GM18907 (cell line): ENCODE measurements around the gene FANCE.
A peak's percentile ranks its signal among the peaks of the same experiment; 100 is the strongest.

Experiments used
- ATAC-seq: cut with Tn5 transposase; IDR thresholded peaks from one replicate; pipeline ENCODE4 v1.9.1; 2021; ENCODE audit warnings: mild to moderate bottlenecking, moderate library complexity; ENCODE audit not compliant: unreplicated experiment

FANCE gene

DNA sequence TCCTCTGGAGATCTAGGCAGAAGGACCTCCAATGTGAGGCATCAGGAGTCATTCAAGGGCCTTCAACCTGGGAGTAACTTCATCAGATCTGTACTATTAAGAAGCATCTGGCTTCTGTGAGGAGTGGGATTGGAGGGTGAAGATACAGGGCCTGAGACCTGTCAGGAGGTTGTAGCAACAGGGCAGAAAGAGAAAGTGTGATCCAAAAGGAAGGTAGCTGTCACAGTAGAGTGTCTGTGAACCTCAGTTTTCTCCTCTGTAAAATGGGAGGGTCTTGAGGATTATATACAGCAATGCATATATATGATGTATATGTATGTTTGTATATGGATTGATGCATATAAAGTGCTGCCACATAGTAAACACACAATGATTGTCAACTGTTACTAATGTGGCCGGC lies 13.5 kb downstream of the FANCE start:
- ATAC-seq, result no peak

DNA sequence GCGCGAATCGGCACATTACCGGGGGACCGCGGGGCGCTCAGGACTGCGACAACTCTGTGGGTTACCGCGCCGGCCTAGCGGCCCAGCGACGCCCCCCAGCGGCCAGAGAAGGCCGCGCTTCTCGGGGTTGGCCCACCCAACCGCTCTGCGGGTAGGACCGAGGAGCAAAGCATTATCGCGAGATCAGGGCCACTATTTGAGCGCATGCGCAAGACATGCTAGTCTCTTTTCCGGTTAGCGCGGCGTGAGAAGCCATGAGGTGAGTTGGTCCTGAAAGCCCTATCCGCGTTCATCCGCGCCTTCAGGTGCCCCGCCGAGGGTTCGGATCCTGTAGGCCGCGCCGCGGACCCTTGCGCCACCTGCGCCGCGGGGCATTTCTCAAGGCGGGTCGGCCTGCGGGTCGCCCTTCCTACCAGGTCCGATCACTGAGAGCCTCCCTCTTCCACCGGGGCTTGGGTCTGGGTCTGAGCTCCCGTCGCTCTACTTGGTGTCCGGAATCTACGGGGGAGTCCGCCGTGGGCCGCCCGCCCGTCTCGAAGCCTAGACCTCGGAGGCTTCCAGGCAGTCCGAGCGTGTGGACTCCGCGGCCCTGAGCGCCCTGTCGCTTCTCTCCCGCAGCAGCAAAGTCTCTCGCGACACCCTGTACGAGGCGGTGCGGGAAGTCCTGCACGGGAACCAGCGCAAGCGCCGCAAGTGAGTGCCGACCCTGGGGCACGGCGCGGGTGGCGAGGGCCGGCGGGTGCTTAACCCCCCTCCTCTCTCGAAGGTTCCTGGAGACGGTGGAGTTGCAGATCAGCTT lies 16.2 kb downstream of the FANCE start, which contains the start of gene RPL10A:
Gene RPL10A (plus strand): TSS at position 221 of the 799 bp plus-strand sequence. CDS start 34 bp downstream, at position 255.
- peak; percentile 70 for ATAC-seq

DNA sequence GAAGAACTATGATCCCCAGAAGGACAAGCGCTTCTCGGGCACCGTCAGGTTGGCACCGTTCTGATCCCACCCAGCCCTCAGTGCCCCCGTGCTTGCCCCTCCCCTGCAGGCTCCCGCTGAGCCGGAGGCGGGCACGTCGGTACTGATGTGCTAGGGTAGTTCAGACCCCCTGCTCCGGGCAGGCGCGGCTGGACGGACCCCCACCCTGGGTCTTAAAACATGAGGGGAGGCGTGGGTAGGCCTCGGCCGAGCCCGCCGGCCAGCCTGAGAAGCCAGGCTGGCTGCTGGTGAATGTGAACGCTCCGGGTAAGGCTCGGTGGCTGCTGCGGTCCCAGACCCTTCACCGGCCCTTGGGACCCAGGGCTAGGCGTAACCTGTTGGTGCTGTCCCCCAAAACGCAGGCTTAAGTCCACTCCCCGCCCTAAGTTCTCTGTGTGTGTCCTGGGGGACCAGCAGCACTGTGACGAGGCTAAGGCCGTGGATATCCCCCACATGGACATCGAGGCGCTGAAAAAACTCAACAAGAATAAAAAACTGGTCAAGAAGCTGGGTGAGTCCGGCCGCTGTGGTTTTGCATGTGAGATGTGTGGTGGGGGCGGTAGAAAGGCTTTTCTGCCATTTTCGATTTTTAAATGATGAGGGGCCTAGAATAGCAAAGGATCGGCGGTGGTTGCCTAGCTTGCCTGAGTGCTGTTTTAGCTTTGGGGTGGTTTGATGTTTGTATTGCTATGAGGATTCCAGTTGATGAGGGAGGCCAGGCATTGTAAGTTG lies 17.0 kb downstream of the FANCE start:
- ATAC-seq, result peak; percentile 11

DNA sequence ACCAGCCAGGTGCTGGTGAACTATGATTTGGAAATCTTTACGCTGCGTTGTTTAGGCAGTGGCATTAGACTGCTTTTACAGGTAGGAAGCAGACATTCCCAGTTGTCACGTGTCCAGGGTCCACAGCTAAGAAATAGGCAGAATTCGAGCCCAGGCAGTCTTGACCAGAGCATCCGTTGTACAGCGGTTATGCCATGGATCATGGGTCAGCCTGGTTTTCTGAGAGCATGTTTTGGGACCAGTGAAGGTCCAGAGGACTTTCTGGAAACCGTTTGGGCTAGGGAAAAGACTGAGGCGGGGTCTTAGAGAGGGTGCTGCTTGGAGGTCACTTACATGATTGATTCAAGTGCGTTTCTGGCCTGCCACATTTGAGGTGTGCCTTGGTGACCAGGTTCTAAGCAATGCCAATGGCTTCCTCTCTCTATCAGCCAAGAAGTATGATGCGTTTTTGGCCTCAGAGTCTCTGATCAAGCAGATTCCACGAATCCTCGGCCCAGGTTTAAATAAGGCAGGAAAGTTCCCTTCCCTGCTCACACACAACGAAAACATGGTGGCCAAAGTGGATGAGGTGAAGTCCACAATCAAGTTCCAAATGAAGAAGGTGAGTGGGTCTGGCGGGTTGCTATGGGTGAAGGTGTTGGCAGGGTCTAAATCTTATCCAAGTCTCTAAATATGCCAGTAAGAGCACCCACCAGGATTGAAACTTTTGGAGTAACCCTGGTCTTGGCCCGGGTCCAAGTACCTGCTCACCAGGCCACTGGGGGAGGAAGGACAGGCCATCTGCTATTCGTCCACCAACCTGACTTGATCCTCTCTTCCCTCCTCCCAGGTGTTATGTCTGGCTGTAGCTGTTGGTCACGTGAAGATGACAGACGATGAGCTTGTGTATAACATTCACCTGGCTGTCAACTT lies 17.9 kb downstream of the FANCE start:
- ATAC-seq, result no peak

DNA sequence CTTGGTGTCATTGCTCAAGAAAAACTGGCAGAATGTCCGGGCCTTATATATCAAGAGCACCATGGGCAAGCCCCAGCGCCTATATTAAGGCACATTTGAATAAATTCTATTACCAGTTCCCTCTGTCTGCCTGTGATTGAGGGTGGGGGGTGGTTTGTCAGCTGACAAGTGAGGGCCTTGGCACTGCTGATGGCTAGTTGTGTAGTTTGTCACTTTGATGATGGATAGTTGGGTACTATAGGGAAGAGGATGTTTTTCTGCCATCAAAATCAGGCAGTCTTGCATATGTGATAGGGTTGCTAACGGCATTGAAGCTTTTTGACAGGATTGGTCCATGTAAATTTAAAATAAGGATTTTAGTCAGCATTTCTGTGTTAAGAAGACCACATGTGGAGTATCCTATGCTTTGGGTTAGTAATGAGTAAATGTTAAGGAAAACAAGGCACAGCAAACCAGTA lies 18.6 kb downstream of the FANCE start:
- no peak for ATAC-seq

DNA sequence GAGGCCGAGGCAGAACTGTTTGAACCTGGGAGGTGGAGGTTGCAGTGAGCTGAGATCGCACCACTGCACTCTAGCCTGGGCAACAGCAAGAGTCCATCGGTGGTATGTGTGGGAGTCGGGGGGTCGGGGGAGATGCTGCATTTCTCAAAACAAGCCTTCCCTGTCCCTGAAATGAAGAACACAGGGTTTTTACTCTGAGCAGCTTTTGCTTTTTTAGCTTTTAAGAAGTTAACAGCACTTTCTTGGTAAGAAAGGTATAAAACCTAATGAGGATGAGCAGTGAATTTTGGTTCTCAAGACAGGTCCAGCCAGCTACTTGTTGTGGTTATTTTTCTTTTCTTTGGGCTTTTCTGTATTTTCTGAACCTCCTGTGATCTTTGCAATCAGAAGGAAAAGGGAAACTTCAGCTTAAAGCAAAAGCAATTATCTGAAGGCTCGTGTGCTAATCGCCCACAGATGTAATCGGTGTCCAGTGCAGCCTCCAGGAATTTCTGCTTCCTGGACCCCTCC lies 19.8 kb downstream of the FANCE start:
- no peak for ATAC-seq

DNA sequence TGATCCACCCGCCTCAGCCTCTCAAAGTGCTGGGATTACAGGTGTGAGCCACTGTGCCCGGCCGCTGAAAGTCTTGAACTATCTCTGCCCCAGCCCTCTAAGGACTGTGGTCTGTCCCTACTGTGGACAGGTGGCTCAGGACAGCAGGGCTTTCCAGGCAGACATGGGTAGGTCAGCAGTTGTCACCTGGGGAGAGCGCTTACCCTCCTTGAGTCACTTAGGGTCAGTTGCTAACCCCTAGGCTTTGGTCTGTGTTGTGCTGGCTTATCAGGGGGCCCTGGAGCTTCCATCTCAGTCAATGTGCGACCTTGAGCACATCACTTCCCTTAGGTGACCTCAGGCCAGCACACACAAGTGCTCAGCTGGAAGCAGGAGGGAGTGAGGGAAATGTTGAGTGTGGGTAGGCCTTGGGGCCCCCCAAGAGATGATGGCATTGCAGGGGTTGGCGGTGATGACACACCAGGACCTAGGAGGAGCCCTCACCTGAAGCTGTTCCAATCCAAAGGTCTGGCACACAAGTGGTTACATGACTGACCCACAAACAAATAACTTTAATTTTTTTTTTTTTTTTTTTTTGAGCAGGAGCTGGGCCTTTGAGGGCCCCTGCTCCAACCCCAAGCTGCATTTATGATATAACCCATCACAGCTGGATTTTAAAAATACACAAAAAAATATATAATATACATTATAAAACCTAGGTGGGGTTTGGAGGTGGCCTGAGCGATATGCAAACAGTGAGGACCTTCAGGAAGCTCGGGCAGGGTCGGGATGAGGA lies 21.1 kb downstream of the FANCE start:
- no peak for ATAC-seq

DNA sequence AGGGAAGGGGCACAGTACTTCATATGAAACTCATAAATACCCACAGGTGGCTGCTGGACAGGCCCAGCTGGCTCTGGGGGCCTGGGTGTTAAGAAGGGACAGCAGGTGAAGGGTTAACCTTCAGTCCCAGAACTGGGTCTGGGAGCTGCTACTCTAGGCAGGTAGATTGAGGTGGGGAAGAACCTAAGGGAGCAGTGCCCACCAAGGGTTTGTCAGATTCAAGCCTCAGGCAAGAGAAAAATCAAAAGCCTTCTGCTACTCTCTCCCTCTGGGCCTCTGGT lies 21.7 kb downstream of the FANCE start:
- no peak for ATAC-seq

DNA sequence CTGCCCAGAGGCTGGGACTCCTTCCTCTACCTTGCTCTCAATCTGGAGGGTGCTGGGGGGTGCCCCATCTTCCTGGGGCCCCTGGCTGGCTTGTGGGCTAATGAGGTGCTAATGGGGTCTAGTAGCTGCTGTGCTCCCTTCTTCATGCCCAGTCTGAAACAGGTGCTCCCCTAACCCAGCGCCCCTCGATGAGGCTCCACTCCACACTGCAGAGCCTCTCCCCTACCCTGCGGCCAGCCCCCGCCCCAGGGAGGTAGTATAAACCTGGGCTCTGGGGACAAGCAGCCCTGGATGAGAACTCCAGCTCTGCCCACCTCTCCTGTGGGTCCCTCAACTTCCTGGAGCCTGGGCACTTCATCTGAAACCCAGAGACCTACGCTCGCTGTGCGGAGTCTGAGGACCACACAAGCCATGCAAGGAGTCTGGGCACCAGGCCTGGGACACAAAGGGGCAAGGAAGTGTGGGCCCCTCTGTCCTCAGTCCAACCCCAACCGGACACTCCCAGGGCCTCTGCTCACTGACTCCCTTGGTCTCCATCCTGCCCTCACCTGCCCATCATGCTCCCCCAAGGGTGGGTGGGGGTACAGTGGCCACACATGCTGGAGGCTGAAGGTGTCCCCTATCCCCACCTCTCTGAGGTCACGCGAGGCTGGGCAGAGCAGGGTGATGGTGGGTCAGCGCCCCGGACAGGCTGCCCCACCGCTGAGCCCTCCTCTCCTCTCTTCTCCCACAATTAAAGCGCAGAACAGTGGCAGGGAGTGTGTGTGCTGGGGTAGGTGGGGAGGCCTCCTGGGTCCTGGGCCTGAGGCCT lies 22.2 kb downstream of the FANCE start:
- no peak for ATAC-seq

DNA sequence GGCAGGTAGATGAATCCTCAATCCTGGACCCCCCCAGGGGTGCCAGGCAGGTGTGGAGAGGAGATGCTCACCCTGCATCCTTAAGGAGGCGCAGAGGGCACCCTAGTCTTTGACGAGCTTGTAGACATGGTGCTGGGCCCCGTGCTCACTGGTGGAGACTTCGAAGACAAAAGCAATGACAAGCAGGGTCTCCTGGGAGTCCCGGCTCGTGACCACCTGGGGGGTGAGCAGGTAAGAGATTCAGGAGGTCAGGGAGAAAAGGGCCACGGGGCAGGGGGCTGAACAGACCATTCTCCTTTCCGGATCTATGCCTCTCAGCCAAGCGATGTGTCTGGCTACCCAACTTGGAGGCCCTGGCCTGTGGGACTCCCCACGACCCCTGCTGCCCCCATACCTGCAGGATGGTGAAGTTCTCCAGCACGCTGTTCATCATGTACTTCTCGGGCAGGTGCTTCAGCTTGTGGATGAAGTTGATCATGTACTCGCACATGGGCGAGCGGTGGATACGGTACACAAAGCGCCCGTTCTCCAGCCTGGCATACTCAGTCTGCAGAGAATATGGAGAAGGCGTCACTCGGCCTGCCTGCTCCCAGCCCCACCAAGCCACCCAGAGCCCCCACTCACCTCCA lies 22.9 kb downstream of the FANCE start:
- no peak for ATAC-seq

DNA sequence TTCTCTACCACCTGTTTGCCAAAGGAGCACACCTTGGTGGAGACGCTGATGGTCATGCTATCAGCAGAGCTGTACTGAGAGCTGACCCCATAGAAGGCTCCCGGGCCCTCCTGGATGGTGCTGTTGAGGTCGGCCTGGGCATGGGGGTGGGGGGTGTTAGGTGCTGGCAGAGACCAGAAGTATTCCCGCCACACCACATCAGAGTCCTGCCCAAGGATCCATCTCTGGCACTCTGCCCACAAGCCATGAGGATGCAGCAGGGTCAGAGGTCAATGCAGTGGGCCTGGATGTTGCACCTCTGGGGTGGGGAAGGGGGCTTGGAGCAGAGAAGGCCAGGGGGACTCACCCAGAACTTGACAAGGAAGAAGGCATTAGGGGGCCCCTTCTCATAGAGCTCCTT lies 23.4 kb downstream of the FANCE start:
- no peak for ATAC-seq

DNA sequence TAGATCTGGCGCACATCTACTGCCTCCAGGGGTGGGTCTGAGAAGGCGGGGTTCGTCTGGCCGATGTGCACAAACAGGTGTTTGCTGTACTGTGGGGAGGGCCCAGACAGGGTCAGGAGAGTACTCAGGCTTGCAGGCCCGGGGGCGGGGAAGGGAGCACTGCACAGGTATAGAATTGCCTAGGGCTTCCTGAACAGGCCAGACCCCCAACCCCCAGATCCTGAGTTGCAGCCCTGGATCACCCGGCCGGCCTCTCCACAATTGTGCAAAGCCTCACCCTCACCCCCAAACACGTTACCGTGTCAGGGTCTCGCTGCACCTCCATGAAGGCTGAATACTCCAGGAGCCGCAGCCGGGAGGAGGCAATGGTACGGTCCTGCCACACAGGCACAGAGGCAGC lies 23.9 kb downstream of the FANCE start:
- no peak for ATAC-seq

DNA sequence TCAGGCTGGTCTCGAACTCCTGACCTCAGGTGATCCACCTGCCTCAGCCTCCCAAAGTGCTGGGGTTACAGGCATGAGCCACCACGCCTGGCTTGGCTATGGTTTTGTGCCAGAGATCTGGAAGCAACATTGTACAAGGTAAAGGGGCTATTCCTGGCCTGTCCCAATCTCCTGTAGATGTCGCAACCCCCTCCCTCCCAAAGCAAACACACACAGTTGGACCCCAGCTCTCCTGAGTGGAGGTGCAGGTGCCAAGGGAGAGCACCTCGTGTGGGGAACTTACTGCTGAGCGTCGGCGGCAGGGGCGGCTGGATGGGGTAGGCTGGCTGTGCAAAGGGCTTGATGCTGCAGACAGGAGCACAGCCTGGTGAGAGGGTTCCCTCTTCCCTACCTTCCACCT lies 24.9 kb downstream of the FANCE start:
- ATAC-seq, result no peak

DNA sequence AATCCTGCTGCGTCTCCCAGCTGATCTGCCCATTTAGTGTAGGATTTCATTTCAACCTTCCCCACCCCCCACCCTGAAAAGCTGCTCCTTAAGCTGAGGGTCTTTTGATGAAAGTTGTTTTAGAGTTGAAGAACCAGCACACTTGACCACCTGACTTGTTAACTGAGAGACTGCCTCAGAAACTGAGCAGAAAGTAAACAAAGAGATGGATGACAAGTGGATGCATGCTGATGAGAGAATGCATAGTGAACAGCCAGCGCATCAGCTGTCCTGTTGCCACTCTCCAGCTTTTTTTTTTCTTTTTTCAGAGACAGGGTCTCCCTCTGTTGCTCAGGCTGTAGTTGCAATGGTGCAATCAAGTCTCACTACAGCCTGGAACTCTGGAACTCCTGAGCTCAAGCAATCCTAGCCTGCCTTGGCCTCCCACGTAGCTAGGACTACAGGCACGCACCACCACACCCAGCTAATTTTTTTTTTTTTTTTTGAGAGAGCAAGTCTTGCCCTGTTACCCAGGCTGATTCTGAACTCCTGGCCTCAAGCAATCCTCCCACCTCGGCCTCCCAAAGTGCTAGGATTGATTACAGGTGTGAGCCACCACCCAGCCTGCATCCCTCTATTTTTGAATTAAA lies 25.5 kb downstream of the FANCE start:
- no peak for ATAC-seq

DNA sequence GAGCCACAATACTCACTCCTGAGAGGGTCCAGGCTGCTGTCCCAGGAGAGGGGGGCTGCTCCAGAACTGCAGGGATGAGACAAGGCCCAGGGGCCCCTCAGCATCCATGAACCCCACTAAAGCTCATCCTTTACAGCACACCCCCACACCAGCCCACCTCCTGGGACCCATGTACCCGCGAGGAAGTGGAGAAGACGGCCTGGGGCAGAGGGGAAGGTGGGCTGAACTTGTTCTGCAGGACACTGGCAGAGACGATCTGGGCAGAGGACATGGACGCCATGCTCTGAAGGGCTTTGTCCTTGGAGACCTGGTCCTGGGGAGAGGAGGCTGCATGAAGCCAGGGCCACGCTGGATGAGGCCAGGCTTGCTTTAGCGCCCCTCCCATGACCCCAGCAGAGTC lies 26.1 kb downstream of the FANCE start:
- no peak for ATAC-seq

DNA sequence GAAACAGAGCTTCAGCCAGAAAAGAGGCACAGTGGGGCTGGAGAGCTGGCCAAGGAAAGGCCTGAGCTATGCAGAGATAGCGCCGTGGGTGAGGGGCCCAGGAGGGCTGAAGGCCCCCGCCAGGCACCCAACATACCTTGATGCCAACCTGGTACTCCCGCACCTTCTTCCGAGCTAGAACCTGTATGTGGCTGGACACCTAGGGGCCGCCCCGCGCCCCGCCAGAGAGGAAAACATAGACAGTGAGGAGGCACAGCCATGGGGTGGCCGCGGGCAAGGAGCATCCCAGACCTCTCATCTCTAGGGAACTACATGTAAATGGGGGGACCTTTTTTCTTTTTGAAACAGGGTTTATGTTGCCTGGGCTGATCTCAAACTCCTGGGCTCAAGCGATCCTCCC lies 28.0 kb downstream of the FANCE start:
- no peak for ATAC-seq

DNA sequence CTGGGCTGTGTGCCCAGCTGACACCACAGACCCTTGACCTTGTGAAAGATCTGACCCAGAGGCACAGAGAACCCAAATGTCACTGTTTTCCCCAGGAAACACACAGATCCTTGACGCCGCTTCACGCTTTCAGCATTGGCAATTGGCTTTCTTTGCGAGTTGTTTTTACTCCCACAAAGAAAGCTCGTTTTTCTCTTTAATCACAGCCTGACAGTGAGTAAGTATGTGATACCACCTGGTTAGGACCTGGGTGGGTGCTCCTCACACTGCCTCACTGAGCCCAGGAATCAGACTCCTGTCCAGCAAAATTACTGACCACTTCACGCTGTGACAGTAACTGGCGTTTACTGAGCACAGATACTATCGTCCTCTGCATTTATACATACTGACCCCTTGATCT lies 29.1 kb downstream of the FANCE start:
- ATAC-seq, result no peak

DNA sequence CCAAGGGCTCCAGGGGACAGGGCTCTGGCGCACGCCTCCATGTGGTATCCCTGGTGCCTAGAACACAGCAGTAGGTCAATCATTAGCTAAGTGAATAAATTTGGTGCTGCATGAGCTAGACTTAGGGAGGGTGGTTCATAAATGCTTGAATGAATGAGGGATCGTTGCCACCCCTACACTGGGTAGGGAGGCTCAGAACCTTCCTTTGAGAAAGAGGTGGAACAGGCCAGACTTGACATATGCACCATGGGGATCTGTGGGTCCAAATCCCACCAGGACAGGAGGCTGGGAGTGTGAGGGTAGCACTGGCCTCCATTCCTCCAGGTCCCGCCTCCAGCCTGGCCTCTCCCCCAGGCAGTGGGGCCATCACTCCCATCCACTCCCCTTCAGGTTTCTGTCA lies 30.9 kb downstream of the FANCE start:
- no peak for ATAC-seq

DNA sequence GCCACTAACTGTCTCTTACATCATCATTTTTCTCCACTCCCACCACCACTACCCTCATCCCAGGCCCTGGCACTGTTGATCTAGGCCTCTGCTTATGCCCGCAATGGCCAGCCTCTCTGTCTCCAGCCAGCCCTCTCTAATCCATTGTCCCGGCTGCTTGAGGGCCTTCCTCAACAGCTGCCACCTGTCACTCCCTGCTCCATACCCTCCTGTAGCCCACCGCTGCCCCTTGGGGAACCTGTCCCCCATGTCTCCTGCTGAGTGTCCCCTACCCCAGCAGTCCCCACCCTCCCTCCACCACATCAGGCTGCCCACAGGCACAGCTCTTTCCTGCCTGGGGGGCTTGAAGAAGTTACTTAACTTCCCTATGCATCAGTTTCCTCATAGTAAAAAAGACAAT lies 31.4 kb downstream of the FANCE start:
- ATAC-seq, result no peak
